Measurements from ENCODE around the gene RAB44. TPM values are rescaled to one million over a fixed set of nuclear protein-coding genes. Genes with fewer than 3 reads are reported as not detected.

The RAB44 gene
- total RNA-seq, 1 experiment from 2014 or later, result 0.11 TPM

DNA sequence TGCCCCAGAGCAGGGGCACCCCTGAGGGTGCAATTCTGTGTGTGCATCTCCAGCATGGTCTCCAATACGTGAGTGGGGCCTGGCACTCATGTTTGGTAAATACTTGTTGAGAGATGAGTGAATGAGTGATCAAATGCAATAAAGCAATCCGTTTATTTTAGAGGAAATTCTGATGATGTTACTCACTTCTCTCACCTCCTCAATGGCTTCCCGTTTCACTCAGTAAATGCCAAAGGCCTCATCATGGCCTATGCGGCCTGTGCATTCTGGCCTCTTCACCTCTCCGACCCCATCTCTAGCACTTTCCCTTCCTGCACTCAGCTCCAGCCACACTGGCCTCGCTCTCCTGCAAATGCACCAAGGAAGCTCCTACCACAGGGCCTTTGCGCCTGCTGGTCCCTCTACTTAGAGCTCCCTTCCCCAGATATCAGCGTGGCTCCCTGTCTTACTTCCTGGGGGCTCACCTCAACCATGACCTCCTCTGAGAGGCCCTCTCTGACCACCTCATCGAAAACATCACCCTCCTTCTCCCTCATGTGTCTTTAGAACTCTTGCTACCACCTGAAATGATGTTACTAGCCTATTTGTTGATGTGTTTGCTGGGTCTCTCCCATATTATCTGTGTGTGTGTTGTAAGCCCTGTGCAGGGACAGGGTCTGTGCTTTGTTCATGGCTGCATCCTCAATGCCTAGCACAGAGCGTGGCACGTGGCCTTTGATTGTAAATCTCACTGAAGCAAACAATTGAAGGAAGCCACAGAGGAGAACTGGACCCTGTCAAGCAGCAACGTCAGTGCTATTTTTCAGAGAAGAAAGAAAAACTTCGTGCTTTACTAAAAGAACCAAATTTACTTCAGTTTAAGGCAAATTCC is 42.6 kb downstream of the RAB44 start:
- no peak for DNase-seq (ENCODE audit: low spot score)
- H3K36me3 Mint-ChIP-seq, result no peaks in the 10 kb centered on the region
- ChIA-PET POLR2A (no interaction called here), CTCF (no interaction called here)
- H3K4me1 Mint-ChIP-seq, result no peaks in the 10 kb centered on the region
- no peaks in the 10 kb centered on the region for H3K9me3 Mint-ChIP-seq
- no peak for TF ChIP-seq NFYB (CRISPR knock-in tag; conservative IDR thresholded peaks at IDR 0.05; ENCODE audit: low read depth)
- TF ChIP-seq TEAD4 (CRISPR knock-in tag; IDR thresholded peaks at IDR 0.05), result no peak
- TF ChIP-seq GTF2I (CRISPR knock-in tag; conservative IDR thresholded peaks at IDR 0.05), result 0 out of 2 replicates have a peak, but pooled peaks have one; percentile 15
- H3K27me3 Mint-ChIP-seq (ENCODE audit: low read depth), result no peaks in the 10 kb centered on the region
- no peak for ATAC-seq
- H3K4me3 Mint-ChIP-seq, result no peak overlapping the region
- H3K27ac Mint-ChIP-seq, result no peak overlapping the region

DNA sequence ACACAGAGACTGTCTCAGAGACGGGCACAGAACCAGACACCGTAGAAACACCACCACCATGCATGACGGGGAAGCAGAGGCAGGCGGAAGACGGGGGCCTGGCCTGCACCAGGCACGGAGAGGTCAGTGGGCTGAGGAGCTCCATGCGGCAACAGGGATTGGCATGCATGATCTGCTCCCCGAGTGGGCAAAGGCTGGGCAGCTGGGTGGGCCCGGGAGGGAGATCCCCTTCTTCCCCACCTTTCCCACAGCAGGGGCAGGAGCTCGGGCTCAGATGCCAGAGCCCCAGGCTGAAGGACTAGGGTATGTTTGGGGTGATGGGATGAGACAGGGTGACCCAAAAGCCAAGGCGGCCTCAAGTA is 43.2 kb downstream of the RAB44 start:
- H3K27ac Mint-ChIP-seq, result no peak overlapping the region
- H3K27me3 Mint-ChIP-seq (ENCODE audit: low read depth), result no peaks in the 10 kb centered on the region
- H3K4me3 Mint-ChIP-seq, result no peak overlapping the region
- H3K36me3 Mint-ChIP-seq, result no peaks in the 10 kb centered on the region
- TF ChIP-seq, protein P1, sequence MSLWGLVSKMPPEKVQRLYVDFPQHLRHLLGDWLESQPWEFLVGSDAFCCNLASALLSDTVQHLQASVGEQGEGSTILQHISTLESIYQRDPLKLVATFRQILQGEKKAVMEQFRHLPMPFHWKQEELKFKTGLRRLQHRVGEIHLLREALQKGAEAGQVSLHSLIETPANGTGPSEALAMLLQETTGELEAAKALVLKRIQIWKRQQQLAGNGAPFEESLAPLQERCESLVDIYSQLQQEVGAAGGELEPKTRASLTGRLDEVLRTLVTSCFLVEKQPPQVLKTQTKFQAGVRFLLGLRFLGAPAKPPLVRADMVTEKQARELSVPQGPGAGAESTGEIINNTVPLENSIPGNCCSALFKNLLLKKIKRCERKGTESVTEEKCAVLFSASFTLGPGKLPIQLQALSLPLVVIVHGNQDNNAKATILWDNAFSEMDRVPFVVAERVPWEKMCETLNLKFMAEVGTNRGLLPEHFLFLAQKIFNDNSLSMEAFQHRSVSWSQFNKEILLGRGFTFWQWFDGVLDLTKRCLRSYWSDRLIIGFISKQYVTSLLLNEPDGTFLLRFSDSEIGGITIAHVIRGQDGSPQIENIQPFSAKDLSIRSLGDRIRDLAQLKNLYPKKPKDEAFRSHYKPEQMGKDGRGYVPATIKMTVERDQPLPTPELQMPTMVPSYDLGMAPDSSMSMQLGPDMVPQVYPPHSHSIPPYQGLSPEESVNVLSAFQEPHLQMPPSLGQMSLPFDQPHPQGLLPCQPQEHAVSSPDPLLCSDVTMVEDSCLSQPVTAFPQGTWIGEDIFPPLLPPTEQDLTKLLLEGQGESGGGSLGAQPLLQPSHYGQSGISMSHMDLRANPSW (CRISPR knock-in tag; conservative IDR thresholded peaks at IDR 0.05; ENCODE audit: low read depth), result no peak
- TF ChIP-seq FOXJ3 (CRISPR knock-in tag; IDR thresholded peaks at IDR 0.05; ENCODE audit: borderline replicate concordance) (no peak), IRF2 (CRISPR knock-in tag; IDR thresholded peaks at IDR 0.05; ENCODE audit: borderline replicate concordance, low read depth) (no peak), EMX1 (CRISPR knock-in tag; IDR thresholded peaks at IDR 0.05) (no peak), SMAD4 (CRISPR knock-in tag; IDR thresholded peaks at IDR 0.05) (no peak), GTF2I (CRISPR knock-in tag; conservative IDR thresholded peaks at IDR 0.05) (no peak), ZNF671 (CRISPR knock-in tag; IDR thresholded peaks at IDR 0.05) (no peak), NR1H2 (CRISPR knock-in tag; IDR thresholded peaks at IDR 0.05) (no peak), NFATC4 (CRISPR knock-in tag; IDR thresholded peaks at IDR 0.05) (no peak)
- TF ChIP-seq, protein P2, sequence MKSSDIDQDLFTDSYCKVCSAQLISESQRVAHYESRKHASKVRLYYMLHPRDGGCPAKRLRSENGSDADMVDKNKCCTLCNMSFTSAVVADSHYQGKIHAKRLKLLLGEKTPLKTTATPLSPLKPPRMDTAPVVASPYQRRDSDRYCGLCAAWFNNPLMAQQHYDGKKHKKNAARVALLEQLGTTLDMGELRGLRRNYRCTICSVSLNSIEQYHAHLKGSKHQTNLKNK (CRISPR knock-in tag; IDR thresholded peaks at IDR 0.05), result no peak
- TF ChIP-seq, protein P3, sequence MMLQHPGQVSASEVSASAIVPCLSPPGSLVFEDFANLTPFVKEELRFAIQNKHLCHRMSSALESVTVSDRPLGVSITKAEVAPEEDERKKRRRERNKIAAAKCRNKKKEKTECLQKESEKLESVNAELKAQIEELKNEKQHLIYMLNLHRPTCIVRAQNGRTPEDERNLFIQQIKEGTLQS (CRISPR knock-in tag; conservative IDR thresholded peaks at IDR 0.05), result no peak
- TF ChIP-seq, protein P4, sequence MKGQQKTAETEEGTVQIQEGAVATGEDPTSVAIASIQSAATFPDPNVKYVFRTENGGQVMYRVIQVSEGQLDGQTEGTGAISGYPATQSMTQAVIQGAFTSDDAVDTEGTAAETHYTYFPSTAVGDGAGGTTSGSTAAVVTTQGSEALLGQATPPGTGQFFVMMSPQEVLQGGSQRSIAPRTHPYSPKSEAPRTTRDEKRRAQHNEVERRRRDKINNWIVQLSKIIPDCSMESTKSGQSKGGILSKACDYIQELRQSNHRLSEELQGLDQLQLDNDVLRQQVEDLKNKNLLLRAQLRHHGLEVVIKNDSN (CRISPR knock-in tag; IDR thresholded peaks at IDR 0.05), result no peak
- TF ChIP-seq, protein P5, sequence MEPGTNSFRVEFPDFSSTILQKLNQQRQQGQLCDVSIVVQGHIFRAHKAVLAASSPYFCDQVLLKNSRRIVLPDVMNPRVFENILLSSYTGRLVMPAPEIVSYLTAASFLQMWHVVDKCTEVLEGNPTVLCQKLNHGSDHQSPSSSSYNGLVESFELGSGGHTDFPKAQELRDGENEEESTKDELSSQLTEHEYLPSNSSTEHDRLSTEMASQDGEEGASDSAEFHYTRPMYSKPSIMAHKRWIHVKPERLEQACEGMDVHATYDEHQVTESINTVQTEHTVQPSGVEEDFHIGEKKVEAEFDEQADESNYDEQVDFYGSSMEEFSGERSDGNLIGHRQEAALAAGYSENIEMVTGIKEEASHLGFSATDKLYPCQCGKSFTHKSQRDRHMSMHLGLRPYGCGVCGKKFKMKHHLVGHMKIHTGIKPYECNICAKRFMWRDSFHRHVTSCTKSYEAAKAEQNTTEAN (CRISPR knock-in tag; IDR thresholded peaks at IDR 0.05), result no peak
- TF ChIP-seq, protein P6, sequence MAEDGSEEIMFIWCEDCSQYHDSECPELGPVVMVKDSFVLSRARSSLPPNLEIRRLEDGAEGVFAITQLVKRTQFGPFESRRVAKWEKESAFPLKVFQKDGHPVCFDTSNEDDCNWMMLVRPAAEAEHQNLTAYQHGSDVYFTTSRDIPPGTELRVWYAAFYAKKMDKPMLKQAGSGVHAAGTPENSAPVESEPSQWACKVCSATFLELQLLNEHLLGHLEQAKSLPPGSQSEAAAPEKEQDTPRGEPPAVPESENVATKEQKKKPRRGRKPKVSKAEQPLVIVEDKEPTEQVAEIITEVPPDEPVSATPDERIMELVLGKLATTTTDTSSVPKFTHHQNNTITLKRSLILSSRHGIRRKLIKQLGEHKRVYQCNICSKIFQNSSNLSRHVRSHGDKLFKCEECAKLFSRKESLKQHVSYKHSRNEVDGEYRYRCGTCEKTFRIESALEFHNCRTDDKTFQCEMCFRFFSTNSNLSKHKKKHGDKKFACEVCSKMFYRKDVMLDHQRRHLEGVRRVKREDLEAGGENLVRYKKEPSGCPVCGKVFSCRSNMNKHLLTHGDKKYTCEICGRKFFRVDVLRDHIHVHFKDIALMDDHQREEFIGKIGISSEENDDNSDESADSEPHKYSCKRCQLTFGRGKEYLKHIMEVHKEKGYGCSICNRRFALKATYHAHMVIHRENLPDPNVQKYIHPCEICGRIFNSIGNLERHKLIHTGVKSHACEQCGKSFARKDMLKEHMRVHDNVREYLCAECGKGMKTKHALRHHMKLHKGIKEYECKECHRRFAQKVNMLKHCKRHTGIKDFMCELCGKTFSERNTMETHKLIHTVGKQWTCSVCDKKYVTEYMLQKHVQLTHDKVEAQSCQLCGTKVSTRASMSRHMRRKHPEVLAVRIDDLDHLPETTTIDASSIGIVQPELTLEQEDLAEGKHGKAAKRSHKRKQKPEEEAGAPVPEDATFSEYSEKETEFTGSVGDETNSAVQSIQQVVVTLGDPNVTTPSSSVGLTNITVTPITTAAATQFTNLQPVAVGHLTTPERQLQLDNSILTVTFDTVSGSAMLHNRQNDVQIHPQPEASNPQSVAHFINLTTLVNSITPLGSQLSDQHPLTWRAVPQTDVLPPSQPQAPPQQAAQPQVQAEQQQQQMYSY (CRISPR knock-in tag; IDR thresholded peaks at IDR 0.05), result no peak
- TF ChIP-seq, protein P7, sequence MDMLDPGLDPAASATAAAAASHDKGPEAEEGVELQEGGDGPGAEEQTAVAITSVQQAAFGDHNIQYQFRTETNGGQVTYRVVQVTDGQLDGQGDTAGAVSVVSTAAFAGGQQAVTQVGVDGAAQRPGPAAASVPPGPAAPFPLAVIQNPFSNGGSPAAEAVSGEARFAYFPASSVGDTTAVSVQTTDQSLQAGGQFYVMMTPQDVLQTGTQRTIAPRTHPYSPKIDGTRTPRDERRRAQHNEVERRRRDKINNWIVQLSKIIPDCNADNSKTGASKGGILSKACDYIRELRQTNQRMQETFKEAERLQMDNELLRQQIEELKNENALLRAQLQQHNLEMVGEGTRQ (CRISPR knock-in tag; IDR thresholded peaks at IDR 0.05), result no peak
- TF ChIP-seq, protein P8, sequence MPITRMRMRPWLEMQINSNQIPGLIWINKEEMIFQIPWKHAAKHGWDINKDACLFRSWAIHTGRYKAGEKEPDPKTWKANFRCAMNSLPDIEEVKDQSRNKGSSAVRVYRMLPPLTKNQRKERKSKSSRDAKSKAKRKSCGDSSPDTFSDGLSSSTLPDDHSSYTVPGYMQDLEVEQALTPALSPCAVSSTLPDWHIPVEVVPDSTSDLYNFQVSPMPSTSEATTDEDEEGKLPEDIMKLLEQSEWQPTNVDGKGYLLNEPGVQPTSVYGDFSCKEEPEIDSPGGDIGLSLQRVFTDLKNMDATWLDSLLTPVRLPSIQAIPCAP (CRISPR knock-in tag; IDR thresholded peaks at IDR 0.05), result no peak
- TF ChIP-seq, protein P9, sequence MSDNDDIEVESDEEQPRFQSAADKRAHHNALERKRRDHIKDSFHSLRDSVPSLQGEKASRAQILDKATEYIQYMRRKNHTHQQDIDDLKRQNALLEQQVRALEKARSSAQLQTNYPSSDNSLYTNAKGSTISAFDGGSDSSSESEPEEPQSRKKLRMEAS (CRISPR knock-in tag; IDR thresholded peaks at IDR 0.05), result no peak
- no peaks in the 10 kb centered on the region for H3K9me3 Mint-ChIP-seq
- ATAC-seq (no peak), DNase-seq (ENCODE audit: low spot score) (no peak)
- no peaks in the 10 kb centered on the region for H3K4me1 Mint-ChIP-seq
- ChIA-PET CTCF (interaction anchor here (0.8 kb wide), 1 partner anchor 19 kb away, joined by 4 read pairs; no protein-coding TSS in a partner anchor), POLR2A (no interaction called here)

All from WTC11 (cell line).